Subcutaneous abdominal adipose tissue (tissue), 5 donors: ENCODE data around the gene ELMO1.
A peak's percentile ranks its signal among the peaks of the same experiment; 100 is the strongest.

Source experiments
- H3K27ac ChIP-seq: one replicate; pipeline ENCODE4 v1.7.0; 2013; ENCODE audit warnings: low read depth, mild to moderate bottlenecking, inconsistent platforms, low read length, moderate library complexity
- H3K27me3 ChIP-seq, 5 donors: one replicate each; pipeline ENCODE4 v1.7.0; 2013; ENCODE audit warnings: low read length in 5 of 5, inconsistent platforms in 1 of 5; ENCODE audit not compliant: control insufficient read depth in 5 of 5, insufficient read depth in 4 of 5
- H3K36me3 ChIP-seq, 5 donors: one replicate each; pipeline ENCODE4 v1.7.0; 2013; ENCODE audit warnings: low read length in 5 of 5; ENCODE audit not compliant: control insufficient read depth in 5 of 5, insufficient read depth in 5 of 5
- H3K4me1 ChIP-seq, 5 donors: one replicate each; pipeline ENCODE4 v1.7.0; 2013; ENCODE audit warnings: low read length in 5 of 5, mild to moderate bottlenecking in 3 of 5, moderate library complexity in 1 of 5; ENCODE audit not compliant: control insufficient read depth in 5 of 5, insufficient read depth in 5 of 5
- H3K4me3 ChIP-seq, 5 donors: one replicate each; pipeline ENCODE4 v1.7.0; 2013; ENCODE audit warnings: low read length in 5 of 5, low read depth in 1 of 5
- H3K9ac ChIP-seq, 5 donors: one replicate each; pipeline ENCODE4 v1.7.0; 2013; ENCODE audit warnings: low read length in 5 of 5, mild to moderate bottlenecking in 4 of 5, moderate library complexity in 3 of 5
- H3K9me3 ChIP-seq, 5 donors: one replicate each; pipeline ENCODE4 v1.7.0; 2013; ENCODE audit warnings: low read length in 5 of 5; ENCODE audit not compliant: control insufficient read depth in 5 of 5
- donor health status: healthy.
- donor health status: healthy.
- donor health status: healthy.
- donor health status: healthy.
- donor health status: healthy.

ELMO1 gene

DNA sequence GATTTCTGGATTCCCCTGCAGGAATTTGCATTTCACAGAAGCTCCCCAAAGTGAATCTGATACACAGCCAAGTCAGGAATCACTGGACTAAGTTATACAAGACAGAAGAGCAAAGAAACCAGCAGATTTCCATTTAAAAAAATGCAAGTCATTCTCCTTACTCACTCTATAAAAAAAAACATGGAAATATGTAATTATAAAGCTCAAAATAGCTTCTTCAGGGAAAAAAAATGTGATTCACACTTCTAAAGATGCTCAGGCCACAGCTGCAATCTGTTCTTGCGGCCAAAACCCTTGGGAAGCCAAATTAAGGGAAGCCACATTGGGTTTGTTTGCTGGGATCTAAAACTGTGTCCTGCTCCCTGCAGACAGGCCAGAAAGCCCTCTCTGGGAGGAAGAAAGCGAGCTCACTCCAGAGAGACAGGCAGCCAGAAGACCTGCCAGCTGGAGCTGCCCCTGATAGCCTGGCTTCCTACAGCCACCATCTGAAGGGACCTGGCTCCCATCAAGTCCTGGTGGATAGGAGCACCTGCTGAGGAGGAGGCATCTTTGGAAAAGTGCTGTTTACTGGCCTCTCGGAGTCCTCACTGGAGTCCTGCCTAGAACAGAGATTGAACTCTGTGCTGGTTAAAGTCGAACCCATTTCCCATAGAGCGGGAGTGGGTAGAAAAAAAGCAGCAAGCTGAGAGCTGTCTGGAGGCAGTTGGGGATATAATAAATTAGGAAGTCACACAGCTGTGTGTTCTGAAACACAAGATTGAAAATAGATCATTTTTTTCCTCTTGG, 365.2 kb downstream of the ELMO1 start:
- Histone ChIP-seq H3K9ac (no peak overlapping the region), H3K36me3 (peaks cover 0 to 2% (median 0%) of the 10 kb centered on the region in 5 donors), H3K4me1 (peaks cover 0 to 20% (median 12%) of the 10 kb centered on the region in 5 donors), H3K27ac (peak overlapping the region; percentile 43), H3K4me3 (no peak overlapping the region), H3K9me3 (no peaks in the 10 kb centered on the region), H3K27me3 (no peaks in the 10 kb centered on the region)

DNA sequence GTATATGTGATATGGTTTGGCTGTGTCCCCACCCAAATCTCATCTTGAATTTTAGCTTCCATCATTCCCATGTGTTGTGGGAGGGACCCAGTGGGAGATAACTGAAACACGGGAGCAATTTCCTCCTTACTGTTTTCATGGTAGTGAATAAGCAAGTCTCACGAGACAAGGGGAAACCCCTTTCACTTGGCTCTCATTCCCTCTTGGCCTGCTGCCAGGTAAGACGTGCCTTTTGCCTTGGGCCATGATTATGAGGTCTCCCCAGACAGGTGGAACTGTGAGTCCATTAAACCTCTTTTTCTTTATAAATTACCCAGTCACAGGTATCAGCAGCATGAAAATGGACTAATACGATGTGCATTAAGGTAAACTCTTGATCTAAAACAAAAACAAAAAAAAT, 367.2 kb downstream of the ELMO1 start:
- Histone ChIP-seq H3K27me3 (no peaks in the 10 kb centered on the region), H3K4me3 (no peak overlapping the region), H3K9me3 (no peaks in the 10 kb centered on the region), H3K9ac (no peak overlapping the region), H3K36me3 (peaks cover 0 to 7% (median 0%) of the 10 kb centered on the region in 5 donors), H3K4me1 (peaks cover 0 to 20% (median 12%) of the 10 kb centered on the region in 5 donors), H3K27ac (no peak overlapping the region)

DNA sequence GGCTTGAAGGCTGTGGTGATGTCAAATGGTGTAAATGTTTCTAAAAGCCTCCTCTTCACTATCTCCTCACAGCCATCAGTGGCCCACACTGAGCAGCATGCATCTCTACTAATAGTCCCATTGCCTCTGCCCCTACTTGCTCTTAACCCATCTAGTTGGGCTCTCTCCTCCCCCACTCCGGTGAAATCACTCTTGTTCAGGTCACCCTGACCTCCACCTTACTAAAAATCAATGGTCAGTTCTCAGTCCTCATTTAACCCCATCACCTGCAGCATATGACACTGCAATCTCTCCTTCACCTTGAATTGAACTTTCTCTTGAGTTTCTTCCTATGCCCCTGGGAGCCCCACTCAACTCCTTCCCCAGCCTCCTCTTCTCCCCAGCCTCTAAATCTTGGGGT, 369.2 kb downstream of the ELMO1 start:
- Histone ChIP-seq H3K9ac (no peak overlapping the region), H3K27ac (no peak overlapping the region), H3K9me3 (no peaks in the 10 kb centered on the region), H3K4me1 (peaks cover 0 to 20% (median 12%) of the 10 kb centered on the region in 5 donors), H3K27me3 (no peaks in the 10 kb centered on the region), H3K36me3 (peaks cover 0 to 5% (median 0%) of the 10 kb centered on the region in 5 donors), H3K4me3 (no peak overlapping the region)

DNA sequence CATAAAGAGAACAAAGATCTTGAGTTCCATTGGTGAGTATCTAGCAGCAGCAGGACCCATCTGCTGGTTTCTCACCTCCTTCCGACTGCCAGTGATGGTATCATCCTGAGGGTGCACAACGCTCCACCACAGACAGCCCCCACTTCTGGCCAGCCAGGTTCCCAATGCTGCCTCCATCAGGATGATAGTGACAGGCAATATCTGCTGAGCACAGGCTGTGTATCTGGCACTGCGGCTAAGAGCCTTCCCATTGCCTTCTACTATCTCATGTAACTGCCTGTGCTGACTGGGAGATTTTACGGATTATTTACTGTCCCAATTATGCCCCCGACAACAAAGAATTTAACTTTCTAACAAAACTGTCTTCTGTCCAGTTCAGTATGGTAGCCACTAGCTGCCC, 372.0 kb downstream of the ELMO1 start:
- no peak overlapping the region for H3K27ac ChIP-seq
- H3K4me3 ChIP-seq, result no peak overlapping the region
- H3K9me3 ChIP-seq, result no peaks in the 10 kb centered on the region
- peaks cover 0 to 5% (median 0%) of the 10 kb centered on the region in 5 donors for H3K36me3 ChIP-seq
- peaks cover 0 to 2% (median 0%) of the 10 kb centered on the region in 5 donors for H3K4me1 ChIP-seq
- no peaks in the 10 kb centered on the region for H3K27me3 ChIP-seq
- no peak overlapping the region for H3K9ac ChIP-seq

DNA sequence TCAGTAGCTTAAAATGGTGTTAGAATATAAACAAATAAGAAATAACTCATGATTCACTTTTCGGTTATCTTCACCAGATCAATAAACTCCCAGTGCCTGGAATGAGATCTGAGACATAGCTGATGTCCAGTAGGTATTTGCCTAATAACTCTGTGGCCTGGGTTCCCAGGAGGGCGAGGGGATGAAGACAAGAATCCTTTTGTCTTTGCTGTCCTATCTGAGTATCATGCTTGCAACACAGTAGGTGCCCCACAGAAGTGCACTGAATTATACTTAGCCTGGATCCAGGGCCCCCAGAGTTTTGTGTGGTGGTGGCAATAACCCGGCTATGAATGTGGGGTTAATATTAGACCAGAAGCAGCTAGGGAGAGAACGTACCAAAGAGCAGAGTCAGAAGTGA, 374.3 kb downstream of the ELMO1 start:
- Histone ChIP-seq H3K4me1 (no peaks in the 10 kb centered on the region), H3K27me3 (no peaks in the 10 kb centered on the region), H3K36me3 (peaks cover 0 to 5% (median 0%) of the 10 kb centered on the region in 5 donors), H3K9ac (no peak overlapping the region), H3K27ac (no peak overlapping the region), H3K4me3 (no peak overlapping the region), H3K9me3 (no peaks in the 10 kb centered on the region)

DNA sequence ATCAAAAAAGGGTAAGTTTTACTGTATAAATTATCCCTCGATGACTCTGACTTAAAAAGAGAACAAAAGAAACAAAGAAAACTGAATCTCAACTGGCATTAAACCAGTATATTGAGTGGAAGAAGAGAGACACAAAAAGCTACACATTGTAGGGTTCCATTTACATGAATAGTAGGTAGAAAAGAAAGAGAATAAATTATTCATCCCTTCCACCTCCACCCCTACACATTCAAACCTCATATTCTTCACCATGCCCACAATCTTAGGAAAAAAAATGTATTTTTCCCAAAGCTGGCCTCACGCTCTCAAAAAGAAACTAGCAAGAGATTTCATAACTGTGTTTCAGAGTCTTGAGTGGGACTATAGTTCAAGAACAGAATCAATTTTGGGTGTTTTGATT, 377.5 kb downstream of the ELMO1 start:
- H3K4me3 ChIP-seq, result no peak overlapping the region
- H3K9me3 ChIP-seq, result no peaks in the 10 kb centered on the region
- H3K9ac ChIP-seq, result no peak overlapping the region
- no peak overlapping the region for H3K27ac ChIP-seq
- H3K36me3 ChIP-seq, result no peaks in the 10 kb centered on the region
- no peaks in the 10 kb centered on the region for H3K4me1 ChIP-seq
- no peaks in the 10 kb centered on the region for H3K27me3 ChIP-seq

DNA sequence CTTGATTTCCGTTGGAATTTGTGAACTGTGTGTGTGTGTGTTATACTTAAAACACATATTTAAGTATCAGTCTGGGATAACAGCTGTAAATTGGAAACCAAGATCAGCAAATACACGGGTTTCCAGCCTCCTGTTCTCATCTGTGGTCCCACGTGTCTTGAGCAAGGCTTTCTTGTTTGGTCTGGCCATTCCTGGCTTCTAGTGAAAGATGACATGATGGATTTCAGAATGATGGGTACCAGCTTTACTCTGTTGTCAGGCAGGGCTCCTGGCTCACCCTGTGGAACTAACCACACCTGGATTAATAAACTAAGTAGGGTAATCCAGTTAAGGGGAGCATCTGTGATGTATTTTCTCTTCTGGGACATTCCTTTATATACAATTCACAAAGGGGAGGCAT, 378.2 kb downstream of the ELMO1 start:
- Histone ChIP-seq H3K9me3 (no peaks in the 10 kb centered on the region), H3K9ac (no peak overlapping the region), H3K4me3 (no peak overlapping the region), H3K27me3 (no peaks in the 10 kb centered on the region), H3K27ac (no peak overlapping the region), H3K36me3 (no peaks in the 10 kb centered on the region), H3K4me1 (no peaks in the 10 kb centered on the region)

DNA sequence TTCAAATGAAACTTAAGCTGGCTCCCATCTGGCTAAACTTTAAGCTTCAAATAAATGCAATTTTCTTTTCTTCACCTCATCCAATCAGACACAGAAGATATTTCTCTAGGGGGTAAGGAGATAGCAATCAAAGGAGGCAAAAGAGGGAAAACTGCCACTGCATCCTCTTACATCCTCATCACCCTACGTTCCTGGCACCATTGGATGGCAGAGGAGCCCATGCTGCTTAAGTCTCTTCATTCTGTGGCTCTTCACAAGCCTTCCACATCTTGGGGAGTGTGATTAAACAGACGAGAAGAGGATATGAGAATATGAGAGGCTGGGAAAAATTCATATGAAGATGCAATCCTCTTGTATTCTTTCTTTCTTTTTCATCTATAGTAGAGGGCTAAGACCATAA, 378.6 kb downstream of the ELMO1 start:
- H3K9me3 ChIP-seq, result no peaks in the 10 kb centered on the region
- H3K36me3 ChIP-seq, result no peaks in the 10 kb centered on the region
- no peak overlapping the region for H3K4me3 ChIP-seq
- H3K27ac ChIP-seq, result no peak overlapping the region
- H3K9ac ChIP-seq, result no peak overlapping the region
- H3K4me1 ChIP-seq, result no peaks in the 10 kb centered on the region
- no peaks in the 10 kb centered on the region for H3K27me3 ChIP-seq

DNA sequence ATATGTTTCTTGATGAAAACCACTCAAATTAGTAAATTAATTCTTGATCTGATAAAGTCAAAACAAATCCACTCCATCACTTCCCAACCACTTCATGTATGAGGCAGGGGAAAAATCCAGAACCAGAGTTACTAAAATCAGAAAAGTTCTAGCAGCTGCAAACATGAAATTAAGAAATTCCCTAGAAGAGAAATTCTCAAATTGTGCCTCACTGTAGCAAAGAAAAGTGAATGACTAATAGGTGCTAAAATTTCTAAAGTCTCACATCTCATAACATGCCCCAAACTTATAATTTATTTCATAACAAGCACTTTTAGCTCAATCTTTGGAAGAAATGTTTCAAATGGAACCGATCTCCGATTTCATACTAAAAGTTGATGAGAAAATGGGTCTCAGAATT, 379.3 kb downstream of the ELMO1 start:
- no peak overlapping the region for H3K27ac ChIP-seq
- H3K9ac ChIP-seq, result no peak overlapping the region
- H3K4me3 ChIP-seq, result no peak overlapping the region
- H3K9me3 ChIP-seq, result no peaks in the 10 kb centered on the region
- no peaks in the 10 kb centered on the region for H3K4me1 ChIP-seq
- H3K36me3 ChIP-seq, result no peaks in the 10 kb centered on the region
- no peaks in the 10 kb centered on the region for H3K27me3 ChIP-seq

DNA sequence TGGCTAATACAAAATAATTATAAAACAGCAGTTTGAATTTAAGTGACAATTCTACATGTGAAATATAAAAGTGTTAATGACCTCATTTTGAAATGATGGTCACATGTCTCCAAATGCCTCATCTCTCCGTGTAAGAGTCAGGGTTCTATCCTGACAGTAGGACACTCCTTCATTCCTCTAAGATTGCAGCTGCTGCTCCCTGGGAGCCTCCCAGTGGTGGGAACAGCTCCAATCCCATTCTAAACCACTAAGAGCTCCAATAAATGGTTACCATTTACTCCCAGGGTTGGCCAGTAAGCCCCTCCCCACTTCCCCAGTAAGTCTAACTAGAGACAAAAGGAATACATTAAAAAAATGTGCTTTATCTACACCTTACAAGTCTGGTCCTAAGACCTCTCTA, 379.8 kb downstream of the ELMO1 start:
- no peak overlapping the region for H3K9ac ChIP-seq
- no peaks in the 10 kb centered on the region for H3K36me3 ChIP-seq
- H3K4me3 ChIP-seq, result no peak overlapping the region
- H3K4me1 ChIP-seq, result no peaks in the 10 kb centered on the region
- H3K27ac ChIP-seq, result no peak overlapping the region
- no peaks in the 10 kb centered on the region for H3K9me3 ChIP-seq
- no peaks in the 10 kb centered on the region for H3K27me3 ChIP-seq
